B cell (primary cell): ENCODE measurements around the gene MOB3A.

Source experiments
- CTCF ChIP-seq: fragments of 200-600 bp; IDR thresholded peaks from one replicate; pipeline ENCODE4 v1.8.0; 2022; ENCODE audit warnings: antibody characterized with exemption, mild to moderate bottlenecking
- EZH2 ChIP-seq: IDR thresholded peaks from 2 replicates; pipeline ENCODE4 v1.6.1; 2012; ENCODE audit warnings: borderline replicate concordance, low read depth, mild to moderate bottlenecking, moderate library complexity, low read length; ENCODE audit not compliant: insufficient read depth, poor library complexity, severe bottlenecking

GRCh38 chr19:2027361-2027760, 68.8 kb downstream of the MOB3A start:
- TF ChIP-seq CTCF, result no peak
- TF ChIP-seq EZH2, result no peak
